DND-41 (cell line): Measurements from ENCODE around the gene PRRC2C.

Experiments used
- ATAC-seq: fragments of 200-7000 bp; cut with Tn5 transposase; 3 replicates; pipeline ENCODE4 v1.9.1; 2021; ENCODE audit warnings: low read depth; ENCODE audit not compliant: insufficient read depth
- DNase-seq: peaks from one replicate; pipeline ENCODE4 v3.0.0-alpha.2; 2020
- H2AFZ ChIP-seq: 2 replicates; pipeline ENCODE4 v1.6.0; 2012; ENCODE audit warnings: low read depth, low read length
- H3K27ac ChIP-seq: 2 replicates; pipeline ENCODE4 v1.5.1; 2012; ENCODE audit warnings: low read length, inconsistent platforms
- H3K27me3 ChIP-seq: fragments of 200-600 bp; sonication (generic); 2 replicates; pipeline ENCODE4 v1.6.0; 2012; ENCODE audit warnings: low read length, mild to moderate bottlenecking, inconsistent platforms; ENCODE audit not compliant: insufficient read depth, poor library complexity
- H3K36me3 ChIP-seq: 2 replicates; pipeline ENCODE4 v1.5.1; 2012; ENCODE audit warnings: low read length, inconsistent platforms; ENCODE audit not compliant: insufficient read depth
- H3K4me1 ChIP-seq: 2 replicates; pipeline ENCODE4 v1.5.1; 2012; ENCODE audit warnings: mild to moderate bottlenecking, low read length; ENCODE audit not compliant: insufficient read depth
- H3K4me2 ChIP-seq: 2 replicates; pipeline ENCODE4 v1.6.0; 2012; ENCODE audit warnings: mild to moderate bottlenecking, moderate library complexity, low read length, inconsistent platforms; ENCODE audit not compliant: insufficient read depth
- H3K4me3 ChIP-seq, 2 experiments: fragments of 200-600 bp in 1 of 2; shearing (Covaris generic) in 1 of 2; 2 replicates each; pipeline ENCODE4 v1.5.1; 2012 to 2016; ENCODE audit warnings: inconsistent platforms in 2 of 2, low read length in 2 of 2, mild to moderate bottlenecking in 2 of 2, low read depth in 1 of 2, moderate library complexity in 1 of 2
- H3K79me2 ChIP-seq: 2 replicates; pipeline ENCODE4 v1.6.0; 2012; ENCODE audit warnings: low read length, inconsistent platforms; ENCODE audit not compliant: insufficient read depth
- H3K9ac ChIP-seq: 2 replicates; pipeline ENCODE4 v1.6.0; 2012; ENCODE audit warnings: low read depth, mild to moderate bottlenecking, inconsistent platforms, low read length, moderate library complexity
- H3K9me3 ChIP-seq: 2 replicates; pipeline ENCODE4 v1.5.1; 2012; ENCODE audit warnings: low read length, moderate library complexity, mild to moderate bottlenecking, inconsistent platforms; ENCODE audit not compliant: insufficient read depth, severe bottlenecking
- H4K20me1 ChIP-seq: 2 replicates; pipeline ENCODE4 v1.6.0; 2012; ENCODE audit warnings: low read length; ENCODE audit not compliant: insufficient read depth
- EZH2 ChIP-seq: IDR thresholded peaks from 3 replicates; pipeline ENCODE4 v1.6.1; 2012; ENCODE audit warnings: borderline replicate concordance, low read depth, mild to moderate bottlenecking, moderate library complexity, low read length, inconsistent platforms; ENCODE audit not compliant: severe bottlenecking
- TF ChIP-seq, protein P1 (sequence below): IDR thresholded peaks from 2 replicates; pipeline ENCODE4 v1.5.1; 2012; ENCODE audit warnings: borderline replicate concordance, low read length, moderate library complexity, mild to moderate bottlenecking; ENCODE audit not compliant: poor library complexity, severe bottlenecking; ENCODE audit errors: extremely low read depth

PRRC2C gene

DNA sequence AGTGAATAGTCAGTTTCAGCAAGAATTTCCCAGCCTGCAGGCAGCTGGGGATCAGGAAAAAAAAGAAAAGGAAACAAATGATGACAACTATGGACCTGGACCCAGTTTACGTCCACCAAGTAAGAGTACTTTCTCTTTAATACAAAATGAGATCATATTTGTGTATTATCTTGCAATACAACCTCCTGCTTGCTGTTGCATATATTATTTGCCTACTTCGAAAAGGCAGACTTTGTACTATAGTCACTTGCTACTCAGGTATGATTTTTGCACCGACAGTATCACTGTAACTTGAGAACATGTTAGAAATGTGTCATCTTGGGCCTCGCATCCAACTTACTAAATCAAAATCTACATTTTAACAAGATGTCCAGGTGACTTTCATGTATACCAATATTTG lies 30.4 kb downstream of the PRRC2C start:
- H3K27me3 ChIP-seq = no peaks in the 10 kb centered on the region
- no peaks in the 10 kb centered on the region for H3K9me3 ChIP-seq
- ATAC-seq (no peak), DNase-seq (no peak)
- TF ChIP-seq, protein P1, sequence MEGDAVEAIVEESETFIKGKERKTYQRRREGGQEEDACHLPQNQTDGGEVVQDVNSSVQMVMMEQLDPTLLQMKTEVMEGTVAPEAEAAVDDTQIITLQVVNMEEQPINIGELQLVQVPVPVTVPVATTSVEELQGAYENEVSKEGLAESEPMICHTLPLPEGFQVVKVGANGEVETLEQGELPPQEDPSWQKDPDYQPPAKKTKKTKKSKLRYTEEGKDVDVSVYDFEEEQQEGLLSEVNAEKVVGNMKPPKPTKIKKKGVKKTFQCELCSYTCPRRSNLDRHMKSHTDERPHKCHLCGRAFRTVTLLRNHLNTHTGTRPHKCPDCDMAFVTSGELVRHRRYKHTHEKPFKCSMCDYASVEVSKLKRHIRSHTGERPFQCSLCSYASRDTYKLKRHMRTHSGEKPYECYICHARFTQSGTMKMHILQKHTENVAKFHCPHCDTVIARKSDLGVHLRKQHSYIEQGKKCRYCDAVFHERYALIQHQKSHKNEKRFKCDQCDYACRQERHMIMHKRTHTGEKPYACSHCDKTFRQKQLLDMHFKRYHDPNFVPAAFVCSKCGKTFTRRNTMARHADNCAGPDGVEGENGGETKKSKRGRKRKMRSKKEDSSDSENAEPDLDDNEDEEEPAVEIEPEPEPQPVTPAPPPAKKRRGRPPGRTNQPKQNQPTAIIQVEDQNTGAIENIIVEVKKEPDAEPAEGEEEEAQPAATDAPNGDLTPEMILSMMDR = no peak
- no peak for TF ChIP-seq EZH2
- no peak overlapping the region for H2AFZ ChIP-seq
- H3K27ac ChIP-seq = no peak overlapping the region
- no peak overlapping the region for H3K9ac ChIP-seq
- H3K79me2 ChIP-seq = peaks cover 82% of the 10 kb centered on the region
- no peaks in the 10 kb centered on the region for H3K4me1 ChIP-seq
- no peak overlapping the region for H3K4me2 ChIP-seq
- no peak overlapping the region for H3K4me3 ChIP-seq
- H4K20me1 ChIP-seq = peaks cover 58% of the 10 kb centered on the region
- peaks cover 77% of the 10 kb centered on the region for H3K36me3 ChIP-seq

- no peaks in the 10 kb centered on the region for H3K4me1 ChIP-seq
- no peaks in the 10 kb centered on the region for H3K9me3 ChIP-seq
- H4K20me1 ChIP-seq = peaks cover 9% of the 10 kb centered on the region; the same call in 1 of the 2 replicates
- H3K4me2 ChIP-seq = no peak overlapping the region
- H3K79me2 ChIP-seq = peaks cover 29% of the 10 kb centered on the region
- H3K9ac ChIP-seq = no peak overlapping the region
- H3K36me3 ChIP-seq = peaks cover 94% of the 10 kb centered on the region
- H3K27me3 ChIP-seq = no peaks in the 10 kb centered on the region
- ATAC-seq (no peak), DNase-seq (no peak)
- H3K4me3 ChIP-seq = no peak overlapping the region
- no peak overlapping the region for H2AFZ ChIP-seq
- no peak for TF ChIP-seq EZH2
- TF ChIP-seq, protein P1 = no peak
- no peak overlapping the region for H3K27ac ChIP-seq
Observed at GRCh38 chr1:171521567-171521966, 36.2 kb downstream of the PRRC2C start.

DNA sequence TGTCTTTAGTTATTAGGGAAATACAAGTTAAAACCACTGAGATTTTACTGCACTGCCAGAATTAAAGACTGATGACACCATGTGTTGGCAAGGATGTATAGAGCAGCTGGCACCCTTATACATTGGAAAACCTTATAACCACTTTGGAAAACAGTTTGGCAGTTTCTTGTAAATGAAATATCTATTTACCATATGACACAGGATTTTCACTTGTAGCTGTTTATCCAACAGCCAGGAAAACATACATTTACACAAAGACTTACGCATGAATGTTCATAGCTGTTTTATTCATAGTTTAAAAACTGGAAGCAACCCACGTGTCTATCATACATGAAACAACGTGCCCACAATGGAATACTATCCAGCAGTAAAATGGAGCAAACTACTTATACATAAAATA lies 45.3 kb downstream of the PRRC2C start:
- Histone ChIP-seq H3K4me2 (no peak overlapping the region), H2AFZ (no peak overlapping the region), H3K27me3 (no peaks in the 10 kb centered on the region), H3K27ac (no peak overlapping the region), H3K4me1 (no peaks in the 10 kb centered on the region), H3K9ac (no peak overlapping the region), H3K79me2 (peaks cover 8% of the 10 kb centered on the region; the same call in 1 of the 2 replicates), H3K9me3 (no peaks in the 10 kb centered on the region), H3K36me3 (peaks cover 94% of the 10 kb centered on the region), H4K20me1 (no peaks in the 10 kb centered on the region), H3K4me3 (no peak overlapping the region)
- no peak for DNase-seq
- TF ChIP-seq, protein P1 = no peak
- no peak for TF ChIP-seq EZH2
- ATAC-seq = no peak

GRCh38 chr1:171532520-171532919 lies 47.2 kb downstream of the PRRC2C start:
- no peak overlapping the region for H3K4me3 ChIP-seq
- H3K27ac ChIP-seq = no peak overlapping the region
- TF ChIP-seq, protein P1 = no peak
- no peak overlapping the region for H3K4me2 ChIP-seq
- H3K27me3 ChIP-seq = no peaks in the 10 kb centered on the region
- DNase-seq (no peak), ATAC-seq (no peak)
- H3K79me2 ChIP-seq = peaks cover 12% of the 10 kb centered on the region; the same call in 1 of the 2 replicates
- H3K9ac ChIP-seq = no peak overlapping the region
- H3K36me3 ChIP-seq = peaks cover 96% of the 10 kb centered on the region
- H2AFZ ChIP-seq = no peak overlapping the region
- H3K9me3 ChIP-seq = no peaks in the 10 kb centered on the region
- H3K4me1 ChIP-seq = no peaks in the 10 kb centered on the region
- H4K20me1 ChIP-seq = no peaks in the 10 kb centered on the region
